Thoracic aorta (tissue), 2 donors: ENCODE data around the gene ZDHHC8. TPM values are rescaled to one million over a fixed set of nuclear protein-coding genes. Genes with fewer than 3 reads are reported as not detected.

Source experiments
- ATAC-seq: fragments of 150-250 bp; one replicate; pipeline ENCODE4 v1.8.0; 2017; ENCODE audit warnings: low read depth; ENCODE audit not compliant: insufficient number of reproducible peaks, low FRiP score
- DNase-seq: peaks from one replicate; pipeline ENCODE4 v3.0.0-alpha.2; 2020; ENCODE audit warnings: low spot score
- H3K27ac ChIP-seq, 2 donors: fragments of 200-600 bp; sonication (generic); 1 replicate in 1 of 2; 2 replicates in 1 of 2; pipeline ENCODE4 v1.5.1; 2016; ENCODE audit warnings: mild to moderate bottlenecking in 2 of 2, moderate library complexity in 2 of 2
- H3K27me3 ChIP-seq: fragments of 200-600 bp; sonication (generic); replicated peaks from 2 replicates; pipeline ENCODE4 v1.6.0; 2016; ENCODE audit warnings: mild to moderate bottlenecking; ENCODE audit not compliant: insufficient read depth
- H3K36me3 ChIP-seq: fragments of 200-600 bp; sonication (generic); one replicate; pipeline ENCODE4 v1.5.1; 2016
- H3K4me1 ChIP-seq, 2 donors: fragments of 200-600 bp; sonication (generic); 1 replicate in 1 of 2; 2 replicates in 1 of 2; pipeline versions ENCODE4 v1.5.1 to v1.6.0; 2016; ENCODE audit warnings: low read depth in 2 of 2, mild to moderate bottlenecking in 1 of 2; ENCODE audit not compliant: control insufficient read depth in 1 of 2
- H3K4me3 ChIP-seq: fragments of 200-600 bp; sonication (generic); 2 replicates; pipeline ENCODE4 v1.5.1; 2016; ENCODE audit warnings: mild to moderate bottlenecking
- H3K9me3 ChIP-seq: fragments of 200-600 bp; sonication (generic); 2 replicates; pipeline ENCODE4 v1.5.1; 2016
- CTCF ChIP-seq: fragments of 200-600 bp; sonication (generic); IDR thresholded peaks from one replicate; pipeline ENCODE4 v1.5.1; 2019; ENCODE audit warnings: antibody characterized with exemption
- total RNA-seq, 2 donors: library from RNA; depleted of rRNA; stranded (reverse); fragments of >200 nt; gene quantifications; one replicate each; pipeline versions ENCODE4 v1.1.0 to v1.2.3, GENCODE V29; 2016

Gene ZDHHC8
- 10 to 100 TPM; 14.8 to 49.8 TPM for total RNA-seq

GRCh38 chr22:20131597-20131858, at the start of gene ZDHHC8:
TSS of gene ZDHHC8 (plus strand) at chr22:20131804. CDS start at chr22:20131948, 144 bp downstream.
- ATAC-seq (peak; percentile 59), DNase-seq (no peak)
- Histone ChIP-seq H3K36me3 (peaks cover 3% of the 10 kb centered on the region), H3K27ac (peak within 1 kb of the TSS; percentile 93 to 95), H3K4me1 (peaks cover 27 to 50% of the 10 kb centered on the region in 2 donors), H3K27me3 (no peaks in the 10 kb centered on the region), H3K9me3 (no peaks in the 10 kb centered on the region), H3K4me3 (peak within 1 kb of the TSS; percentile 90)
- TF ChIP-seq CTCF, result no peak

- DNase-seq (no peak), ATAC-seq (no peak)
- Histone ChIP-seq H3K36me3 (peaks cover 21% of the 10 kb centered on the region), H3K27me3 (no peaks in the 10 kb centered on the region), H3K4me1 (peaks cover 26 to 46% of the 10 kb centered on the region in 2 donors), H3K9me3 (no peaks in the 10 kb centered on the region), H3K4me3 (no peak overlapping the region), H3K27ac (no peak overlapping the region)
- no peak for TF ChIP-seq CTCF
These were observed 48.3 kb upstream of the ZDHHC8 start for GRCh38 chr22:20083157-20083890.

- no peaks in the 10 kb centered on the region for H3K9me3 ChIP-seq
- H3K4me3 ChIP-seq, result no peak overlapping the region
- ATAC-seq (no peak), DNase-seq (no peak)
- TF ChIP-seq CTCF, result no peak
- peaks cover 26 to 46% of the 10 kb centered on the region in 2 donors for H3K4me1 ChIP-seq
- peaks cover 26% of the 10 kb centered on the region for H3K36me3 ChIP-seq
- H3K27ac ChIP-seq, result no peak overlapping the region
- H3K27me3 ChIP-seq, result no peaks in the 10 kb centered on the region
These were observed 47.6 kb upstream of the ZDHHC8 start for GRCh38 chr22:20083891-20084546.

GRCh38 chr22:20084547-20085413, 46.8 kb upstream of the ZDHHC8 start:
- H3K4me3 ChIP-seq, result no peak overlapping the region
- H3K9me3 ChIP-seq, result no peaks in the 10 kb centered on the region
- TF ChIP-seq CTCF, result no peak
- H3K36me3 ChIP-seq, result peaks cover 34% of the 10 kb centered on the region
- no peak overlapping the region for H3K27ac ChIP-seq
- peaks cover 26 to 46% of the 10 kb centered on the region in 2 donors for H3K4me1 ChIP-seq
- ATAC-seq (no peak), DNase-seq (no peak)
- H3K27me3 ChIP-seq, result no peaks in the 10 kb centered on the region

- no peak for DNase-seq
- H3K9me3 ChIP-seq, result no peaks in the 10 kb centered on the region
- no peak for ATAC-seq
- no peak overlapping the region for H3K4me3 ChIP-seq
- H3K27ac ChIP-seq, result no peak overlapping the region
- no peak for TF ChIP-seq CTCF
- no peaks in the 10 kb centered on the region for H3K27me3 ChIP-seq
- peaks cover 43% of the 10 kb centered on the region for H3K36me3 ChIP-seq
- H3K4me1 ChIP-seq, result peaks cover 26 to 46% of the 10 kb centered on the region in 2 donors
These were observed 46.0 kb upstream of the ZDHHC8 start for GRCh38 chr22:20085651-20086050.
